HG03520 (cell line): Measurements from ENCODE around the gene PCSK4.
"Not testable (repeated sequence)": the region's sequence is repeated elsewhere in the genome, so short reads cannot be mapped to it uniquely, and the experiment has no call there.

Experiments used
- ATAC-seq: cut with Tn5 transposase; IDR thresholded peaks from one replicate; pipeline ENCODE4 v1.9.1; 2021; ENCODE audit warnings: mild to moderate bottlenecking, moderate library complexity; ENCODE audit not compliant: unreplicated experiment

PCSK4 gene

DNA sequence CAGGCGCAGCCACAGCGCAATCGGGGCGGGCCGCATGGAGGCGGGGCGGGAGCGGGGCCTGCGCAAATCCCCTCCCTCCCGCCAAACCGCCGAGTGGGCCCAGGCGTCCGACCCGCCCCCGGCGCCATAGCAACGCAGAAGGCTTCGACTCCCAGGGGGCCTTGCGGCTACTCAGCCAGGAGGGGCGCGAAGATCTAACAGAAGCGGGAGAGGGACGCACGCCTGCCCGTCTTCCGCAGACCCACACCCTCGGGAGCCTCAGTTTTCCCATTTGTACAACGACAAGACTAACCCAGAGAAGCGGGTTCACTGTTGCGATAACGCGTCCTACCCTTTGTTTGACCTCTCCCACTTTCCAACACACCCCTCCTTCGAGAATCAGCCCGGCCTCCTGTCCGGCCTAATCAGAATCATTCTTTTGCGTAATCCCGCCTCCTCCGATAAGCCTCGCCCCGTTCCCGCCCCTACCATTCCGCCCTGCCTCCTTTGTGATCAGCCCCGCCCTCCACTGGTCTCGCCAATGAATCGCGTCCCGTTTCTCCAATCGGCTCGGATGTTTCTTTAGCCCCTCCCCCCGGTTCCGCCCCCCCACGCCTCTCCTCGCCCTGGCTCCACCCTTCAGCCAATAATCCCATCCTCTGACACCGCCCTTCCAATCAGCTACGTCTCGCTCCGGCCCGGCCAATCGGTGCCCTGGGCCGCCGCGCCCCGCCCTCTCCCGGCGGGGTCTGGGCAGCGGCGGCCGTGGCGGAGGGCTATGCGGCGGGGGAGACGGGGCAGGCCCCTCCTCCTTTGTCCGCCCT lies at the start of gene PCSK4:
PCSK4 (minus strand) TSS at position 40 of the 803 bp plus-strand sequence; CDS start at position 36, 4 bp downstream.
- ATAC-seq = peak; percentile 66

DNA sequence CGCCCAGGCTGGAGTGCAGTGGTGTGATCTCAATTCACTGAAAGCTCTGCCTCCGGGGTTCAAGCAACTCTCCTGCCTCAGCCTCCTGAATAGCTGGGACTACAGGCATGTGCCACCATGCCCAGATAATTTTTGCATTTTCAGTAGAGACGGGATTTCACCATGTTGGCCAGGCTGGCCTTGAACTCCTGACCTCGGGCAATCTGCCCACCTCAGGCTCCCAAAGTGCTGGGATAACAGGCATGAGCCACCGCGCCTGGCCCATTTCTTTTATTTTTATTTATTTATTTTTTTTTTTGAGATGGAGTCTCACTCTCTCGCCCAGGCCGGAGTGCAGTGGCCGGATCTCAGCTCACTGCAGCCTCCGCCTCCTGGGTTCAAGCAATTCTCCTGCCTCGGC lies 49.6 kb upstream of the PCSK4 start:
- not testable (repeated sequence) for ATAC-seq

- no peak for ATAC-seq
Observed at GRCh38 chr19:1538978-1539377, 48.8 kb upstream of the PCSK4 start.

DNA sequence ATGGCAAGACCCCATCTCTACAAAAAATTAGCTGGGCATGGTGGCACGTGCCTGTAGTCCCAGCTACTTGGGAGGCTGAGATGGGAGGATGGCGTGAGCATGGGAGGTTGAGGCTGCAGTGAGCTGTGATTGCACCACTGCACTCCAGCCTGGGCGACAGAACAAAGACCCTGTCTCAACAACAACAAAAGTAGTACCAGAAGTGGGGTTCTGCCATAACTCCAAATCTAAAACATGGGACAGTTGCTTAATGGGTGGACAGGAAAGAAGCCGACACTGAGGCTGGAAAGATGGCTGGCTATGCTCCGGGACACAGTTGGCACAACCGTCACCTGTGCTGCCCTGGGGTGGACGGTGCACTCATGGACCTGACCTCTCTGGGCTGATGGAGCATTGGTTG lies 45.5 kb upstream of the PCSK4 start:
- ATAC-seq = not testable (repeated sequence)

DNA sequence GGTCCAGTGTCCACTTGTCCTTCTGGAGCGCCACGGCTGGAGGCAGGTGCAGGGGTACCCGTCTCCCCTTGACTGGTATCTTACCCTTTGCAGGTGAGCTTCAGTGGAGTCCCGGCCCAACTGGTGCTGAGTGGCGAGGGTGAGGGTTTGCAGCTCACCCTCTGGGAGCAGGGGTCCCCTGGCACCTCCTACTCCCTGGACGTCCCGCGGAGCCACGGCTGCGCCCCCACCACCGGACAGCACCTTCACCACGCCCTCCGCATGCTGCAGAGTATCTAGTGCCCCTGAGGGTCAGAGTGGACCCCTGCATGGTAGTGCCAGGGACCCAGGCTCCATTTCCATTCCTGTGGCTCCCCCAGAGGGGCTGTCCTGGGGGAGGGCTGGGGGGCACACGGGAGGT lies 44.8 kb upstream of the PCSK4 start:
- no peak for ATAC-seq

DNA sequence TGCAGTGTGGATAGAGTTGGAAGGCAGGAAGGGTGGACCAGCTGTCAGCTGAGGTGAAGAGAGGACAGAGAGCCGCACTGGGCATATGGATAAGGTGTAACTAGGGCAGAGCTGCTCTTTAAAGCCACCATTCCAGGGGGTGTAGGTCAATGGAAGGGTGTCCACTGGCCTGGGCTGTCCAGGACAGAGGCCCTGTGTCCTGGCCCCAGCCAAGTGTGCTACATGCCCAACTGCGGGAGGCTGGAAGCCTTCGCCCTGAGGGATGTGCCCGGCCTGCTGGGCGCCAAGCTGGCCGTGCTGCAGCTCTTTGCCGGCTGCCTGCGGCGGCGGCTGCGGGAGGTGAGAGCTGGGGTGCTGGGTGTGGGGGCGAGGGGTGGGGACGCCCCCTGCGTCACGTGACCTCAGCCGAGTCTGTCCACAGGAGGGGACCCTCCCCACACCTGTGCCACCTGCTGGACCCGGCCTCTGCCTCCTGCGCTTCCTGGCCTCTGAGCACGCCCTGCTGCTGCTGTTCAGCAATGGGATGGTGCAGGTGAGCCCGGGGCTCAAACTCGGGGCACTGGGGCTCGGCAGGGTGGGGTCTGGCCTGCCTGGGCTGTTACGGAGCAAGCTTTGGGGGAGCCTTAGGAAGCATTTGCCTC lies 43.5 kb upstream of the PCSK4 start:
- no peak for ATAC-seq

- ATAC-seq = no peak
Observed at GRCh38 chr19:1532003-1532402, 41.9 kb upstream of the PCSK4 start.

GRCh38 chr19:1531587-1531986 lies 41.4 kb upstream of the PCSK4 start:
- no peak for ATAC-seq

DNA sequence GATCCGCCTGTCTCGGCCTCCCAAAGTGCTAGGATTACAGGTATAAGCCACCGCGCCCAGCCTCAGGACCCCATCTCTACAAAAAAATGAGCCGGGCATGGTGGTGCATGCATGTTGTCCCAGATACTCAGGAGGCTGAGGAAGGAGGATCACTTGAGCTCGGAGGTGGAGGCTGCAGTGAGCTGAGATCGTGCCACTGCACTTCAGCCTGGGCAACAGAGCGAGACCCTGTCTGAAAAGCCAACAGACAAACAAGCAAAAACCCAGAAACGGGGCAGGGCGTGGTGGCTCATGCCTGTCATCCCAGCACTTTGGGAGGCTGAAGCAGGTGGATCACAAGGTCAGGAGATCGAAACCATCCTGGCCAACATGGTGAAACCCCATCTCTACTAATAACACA lies 40.7 kb upstream of the PCSK4 start:
- not testable (repeated sequence) for ATAC-seq

DNA sequence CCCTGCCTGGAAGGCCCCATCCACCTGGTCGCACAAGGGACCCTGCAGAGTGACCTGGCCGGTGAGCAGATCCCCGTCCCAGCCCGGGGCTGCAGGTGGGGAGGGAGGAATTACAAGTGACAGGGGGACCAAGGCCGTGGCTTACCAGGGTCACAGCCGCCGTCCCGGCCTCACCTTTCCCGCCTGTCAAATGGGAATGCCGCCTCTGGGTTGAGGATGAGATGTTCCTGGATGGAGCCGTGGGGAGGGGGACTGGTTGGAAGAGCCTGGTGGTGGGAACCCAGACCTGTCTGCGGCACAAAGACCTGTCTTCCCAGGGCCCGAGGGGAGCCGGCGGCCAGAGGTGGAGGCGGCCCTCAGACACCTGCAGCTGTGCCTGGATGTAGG lies 39.3 kb upstream of the PCSK4 start:
- no peak for ATAC-seq

- ATAC-seq = no peak
Observed at GRCh38 chr19:1528596-1529429, 38.7 kb upstream of the PCSK4 start.

DNA sequence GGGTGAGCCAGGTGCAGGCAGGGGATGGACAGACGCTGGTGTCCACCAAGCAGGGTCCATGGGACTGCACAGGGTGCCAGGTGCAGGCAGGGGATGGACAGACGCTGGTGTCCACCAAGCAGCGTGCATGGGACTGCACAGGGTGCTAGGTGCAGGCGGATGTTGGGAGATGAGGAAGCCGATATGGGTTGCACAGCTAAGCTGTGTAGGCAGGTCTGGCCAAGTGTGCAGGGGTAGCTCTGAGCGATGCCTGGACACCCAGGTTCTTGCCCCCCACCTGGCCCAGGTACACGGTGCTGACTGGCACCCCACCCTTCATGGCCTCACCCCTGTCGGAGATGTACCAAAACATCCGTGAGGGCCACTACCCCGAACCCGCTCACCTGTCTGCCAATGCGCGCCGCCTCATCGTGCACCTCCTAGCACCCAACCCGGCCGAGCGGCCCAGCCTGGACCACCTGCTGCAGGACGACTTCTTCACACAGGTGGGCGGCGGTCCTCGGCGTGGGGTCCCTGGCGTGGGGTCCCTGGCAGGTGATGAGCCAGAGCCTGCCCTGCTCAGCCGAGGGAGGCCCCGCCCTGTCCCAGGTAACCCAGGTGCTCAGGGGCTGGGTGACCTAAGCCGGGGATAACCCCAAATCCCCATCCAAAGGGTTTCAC lies 37.6 kb upstream of the PCSK4 start:
- ATAC-seq = no peak

GRCh38 chr19:1526979-1527649 lies 37.0 kb upstream of the PCSK4 start:
- ATAC-seq = no peak

DNA sequence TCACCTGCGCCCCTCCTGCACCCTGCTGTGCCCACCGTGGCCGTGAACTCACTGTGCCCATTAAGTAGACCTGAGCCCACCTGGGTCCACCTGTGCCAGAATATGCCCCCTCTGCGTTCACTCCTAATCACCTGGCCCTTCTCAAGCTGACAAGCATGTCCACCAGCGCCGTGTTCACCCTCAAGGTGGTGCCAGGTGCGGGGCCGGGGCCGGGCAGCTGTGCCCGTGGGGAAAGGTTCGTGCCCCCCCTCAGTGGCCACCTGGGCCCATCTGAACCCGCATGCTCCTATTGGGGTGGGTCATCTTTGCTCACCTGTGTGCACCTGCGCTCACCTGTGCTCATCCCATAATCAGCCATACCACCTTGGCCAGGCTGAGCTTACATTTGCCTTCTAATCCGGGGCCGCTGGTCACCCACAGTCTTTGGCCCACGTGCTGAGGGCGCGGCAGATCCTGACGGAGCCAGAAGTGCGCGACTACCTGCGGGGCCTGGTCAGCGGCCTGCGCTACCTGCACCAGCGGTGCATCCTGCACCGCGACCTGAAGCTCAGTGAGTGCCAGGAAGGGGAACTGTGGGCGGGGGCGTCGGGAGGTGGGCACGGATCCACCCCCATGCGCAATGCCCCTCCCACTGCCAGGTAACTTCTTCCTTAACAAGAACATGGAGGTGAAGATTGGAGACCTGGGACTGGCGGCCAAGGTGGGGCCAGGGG lies 36.1 kb upstream of the PCSK4 start:
- no peak for ATAC-seq

DNA sequence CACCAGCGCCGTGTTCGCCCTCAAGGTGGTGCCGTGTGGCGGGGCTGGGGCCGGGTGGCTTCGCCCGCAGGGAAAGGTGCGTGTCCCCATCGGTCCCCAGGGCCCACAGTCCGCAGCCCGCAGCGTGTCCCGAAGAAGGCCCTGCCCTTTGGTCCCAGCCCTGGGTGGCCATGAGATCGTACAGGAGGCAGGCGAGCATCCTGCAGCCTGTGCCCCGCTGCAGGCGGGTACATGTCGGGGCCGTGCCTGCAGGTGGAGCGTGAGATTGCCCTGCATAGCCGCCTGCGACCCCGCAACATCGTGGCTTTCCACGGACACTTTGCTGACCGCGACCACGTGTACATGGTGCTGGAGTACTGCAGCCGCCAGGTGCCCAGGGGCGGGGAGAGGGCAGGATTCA lies 35.2 kb upstream of the PCSK4 start:
- no peak for ATAC-seq

- no peak for ATAC-seq
Observed at GRCh38 chr19:1524972-1525325, 34.8 kb upstream of the PCSK4 start.

- ATAC-seq = no peak
Observed at GRCh38 chr19:1524287-1524971, 34.3 kb upstream of the PCSK4 start.

DNA sequence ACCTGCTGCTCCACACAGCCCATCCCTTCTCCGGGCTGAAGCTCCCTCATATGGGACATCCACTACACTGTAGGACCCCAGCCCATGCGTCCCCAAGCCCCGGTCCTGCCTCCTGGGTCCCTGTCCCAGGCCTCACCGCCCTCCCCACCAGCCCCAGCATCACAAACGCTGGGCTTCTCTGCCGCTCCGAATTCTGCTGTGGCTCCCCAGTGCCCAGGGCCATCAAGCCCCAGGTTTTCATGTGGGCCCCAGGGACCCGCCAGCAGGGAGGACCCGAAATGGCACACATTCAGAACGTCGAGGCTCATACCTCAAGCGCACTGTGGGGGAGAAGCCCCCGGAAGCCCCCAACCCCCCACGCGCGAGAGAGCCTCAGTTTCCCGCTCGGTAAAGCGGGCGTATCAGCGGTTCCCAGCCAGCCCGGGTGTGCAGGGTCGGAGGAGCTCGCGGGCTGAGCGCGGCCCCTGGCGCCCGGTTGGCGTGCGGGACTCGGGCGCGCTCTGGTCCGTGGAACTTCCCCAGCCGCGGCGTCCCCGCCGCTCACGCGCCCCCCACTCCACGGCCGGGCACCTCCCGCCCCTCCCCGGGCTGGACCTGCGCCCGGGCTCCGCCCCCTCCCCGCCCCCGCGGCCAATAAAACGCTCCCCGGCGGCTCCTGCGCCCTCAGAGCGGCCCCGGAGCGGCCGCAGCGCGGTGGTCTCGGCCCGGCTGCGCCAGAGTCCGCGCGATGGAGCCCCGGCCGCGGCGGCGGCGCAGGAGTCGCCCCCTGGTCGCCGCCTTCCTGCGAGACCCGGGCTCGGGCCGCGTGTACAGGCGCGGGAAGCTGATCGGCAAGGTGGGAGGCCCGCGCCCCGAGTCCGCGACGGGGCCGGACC lies 33.5 kb upstream of the PCSK4 start, which contains the start of gene PLK5:
PLK5 (plus strand) TSS at position 666 of the 875 bp plus-strand sequence. CDS start 2,920 bp downstream, outside the sequence.
- ATAC-seq = no peak
